ENCODE measurements around the gene XPOT. TPM values are rescaled to one million over a fixed set of nuclear protein-coding genes. Genes with fewer than 3 reads are reported as not detected.
A peak's percentile ranks its signal among the peaks of the same experiment; 100 is the strongest.

Gene XPOT
- total and polyA plus RNA-seq, 2 of the 4 experiments (the other 2 are of a cell fraction) = 40.9 to 80.8 TPM

DNA sequence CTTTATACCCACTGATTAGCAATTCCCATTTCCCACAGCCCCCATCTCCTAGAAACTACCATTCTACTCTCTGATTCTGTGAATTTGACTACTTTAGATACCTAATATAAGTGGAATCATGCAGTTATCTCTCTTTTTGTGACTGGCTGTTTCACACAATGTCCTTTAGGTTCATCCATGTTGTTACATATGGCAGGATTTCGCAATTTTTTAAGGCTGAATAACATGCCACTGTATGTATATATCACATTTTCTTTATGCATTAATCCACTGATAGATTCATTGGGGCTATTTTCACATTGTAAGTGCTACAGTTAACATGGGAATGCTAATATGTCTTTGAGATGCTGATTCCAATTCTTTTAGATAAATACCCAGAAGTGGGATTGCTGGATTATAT lies 35.9 kb downstream of the XPOT start:
- TF ChIP-seq CEBPB (IDR thresholded peaks at IDR 0.05; ENCODE audit: low read depth, low read length) = peak; percentile 83
- TF ChIP-seq, protein P1, sequence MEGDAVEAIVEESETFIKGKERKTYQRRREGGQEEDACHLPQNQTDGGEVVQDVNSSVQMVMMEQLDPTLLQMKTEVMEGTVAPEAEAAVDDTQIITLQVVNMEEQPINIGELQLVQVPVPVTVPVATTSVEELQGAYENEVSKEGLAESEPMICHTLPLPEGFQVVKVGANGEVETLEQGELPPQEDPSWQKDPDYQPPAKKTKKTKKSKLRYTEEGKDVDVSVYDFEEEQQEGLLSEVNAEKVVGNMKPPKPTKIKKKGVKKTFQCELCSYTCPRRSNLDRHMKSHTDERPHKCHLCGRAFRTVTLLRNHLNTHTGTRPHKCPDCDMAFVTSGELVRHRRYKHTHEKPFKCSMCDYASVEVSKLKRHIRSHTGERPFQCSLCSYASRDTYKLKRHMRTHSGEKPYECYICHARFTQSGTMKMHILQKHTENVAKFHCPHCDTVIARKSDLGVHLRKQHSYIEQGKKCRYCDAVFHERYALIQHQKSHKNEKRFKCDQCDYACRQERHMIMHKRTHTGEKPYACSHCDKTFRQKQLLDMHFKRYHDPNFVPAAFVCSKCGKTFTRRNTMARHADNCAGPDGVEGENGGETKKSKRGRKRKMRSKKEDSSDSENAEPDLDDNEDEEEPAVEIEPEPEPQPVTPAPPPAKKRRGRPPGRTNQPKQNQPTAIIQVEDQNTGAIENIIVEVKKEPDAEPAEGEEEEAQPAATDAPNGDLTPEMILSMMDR (conservative IDR thresholded peaks at IDR 0.05; ENCODE audit: low read depth, low read length) = no peak
- H2AK5ac ChIP-seq (ENCODE audit: low read depth, low read length) = no peak overlapping the region

More for the DNA sequence above, 35.9 kb downstream of the XPOT start:
- H3K56ac ChIP-seq (ENCODE audit: extremely low read depth, insufficient read depth, low read length) = no peak overlapping the region
- H3K27me3 ChIP-seq (ENCODE audit: control insufficient read depth, insufficient read depth, low read length) = no peaks in the 10 kb centered on the region
- peaks cover 47% of the 10 kb centered on the region for H3K36me3 ChIP-seq (ENCODE audit: control insufficient read depth, insufficient read depth, low read length)
- no peak overlapping the region for H2BK5ac ChIP-seq (ENCODE audit: low read depth, low read length, poor library complexity, severe bottlenecking)
- dilution Hi-C loops (cut with HindIII; ENCODE audit: low sequenced_read_pairs, unreplicated experiment) = no loop called here
- WGBS, 2 experiments (ENCODE audit: extremely low coverage in 2 of 2, insufficient read length in 1 of 2) = no CpG with 5 or more reads among the region's 1 CpG
- no peak overlapping the region for H3K4me3 ChIP-seq (ENCODE audit: insufficient read depth, low read depth, low read length)
- no peak overlapping the region for H3K4me2 ChIP-seq (ENCODE audit: low read depth, low read length)
- intact Hi-C loops (cut with micrococcal nuclease) = no loop called here
- no peak overlapping the region for H4K91ac ChIP-seq (ENCODE audit: insufficient read depth, low read depth, low read length)
- peaks cover 18% of the 10 kb centered on the region; the same call in 1 of the 2 replicates for H4K20me1 ChIP-seq (ENCODE audit: insufficient read depth, low read length)
- no peak for DNase-seq
- ATAC-seq (ENCODE audit: low read depth) = no peak
- peaks cover 3% of the 10 kb centered on the region for H3K9me1 ChIP-seq (ENCODE audit: insufficient read depth, low read length)
- H2AK9ac ChIP-seq (replicated peaks; ENCODE audit: low read depth, low read length, poor library complexity) = no peak overlapping the region
- no peak overlapping the region for H2AFZ ChIP-seq (replicated peaks; ENCODE audit: low read length, poor library complexity)
- H2BK15ac ChIP-seq (ENCODE audit: low read depth, low read length) = no peak overlapping the region
- no peak overlapping the region for H3K4ac ChIP-seq (ENCODE audit: low read depth, low read length)
- no peak overlapping the region for H3K18ac ChIP-seq (ENCODE audit: low read depth, low read length)
- H4K5ac ChIP-seq (ENCODE audit: low read depth, low read length) = no peak overlapping the region
- H3K4me1 ChIP-seq (ENCODE audit: control insufficient read depth, insufficient read depth, low read length) = no peaks in the 10 kb centered on the region
- H3K14ac ChIP-seq (replicated peaks; ENCODE audit: low read depth, low read length) = no peak overlapping the region
- BruUV-seq (replicated peaks) = no TSS peak
- in situ Hi-C loops (cut with MboI; ENCODE audit: low sequenced_read_pairs) = no loop called here
- ChIA-PET POLR2A (ENCODE audit: unreplicated experiment) (no interaction called here), CTCF (no interaction called here)
- H3K9ac ChIP-seq (ENCODE audit: low read depth, low read length) = no peak overlapping the region
- no peak overlapping the region for H3K23ac ChIP-seq (ENCODE audit: low read depth, low read length)
- peaks cover 10 to 39% of the 10 kb centered on the region in 2 experiments; a peak in 3 of 4 replicates for H3K79me1 ChIP-seq (ENCODE audit: low read depth in 1 of 2, low read length in 2 of 2)
- no peak overlapping the region for H2BK20ac ChIP-seq (ENCODE audit: low read depth, low read length)
- no peak overlapping the region for H3K27ac ChIP-seq (ENCODE audit: insufficient read depth, low read length)
- no peaks in the 10 kb centered on the region for H3K9me3 ChIP-seq (ENCODE audit: control insufficient read depth, insufficient read depth, low read length)
- H4K8ac ChIP-seq (ENCODE audit: low read depth in 2 of 2, low read length in 2 of 2) = no peak overlapping the region
- no peak overlapping the region for H2BK120ac ChIP-seq (ENCODE audit: low read depth, low read length)
